H1 (cell line): ENCODE results near the gene ZNF292. TPM values are rescaled to one million over a fixed set of nuclear protein-coding genes. Genes with fewer than 3 reads are reported as not detected.
A peak's percentile ranks its signal among the peaks of the same experiment; 100 is the strongest.

ENCODE experiments used
- CTCF ChIA-PET: fragments of 300-600 bp; sonication (Branson Sonifier 250); formaldehyde crosslinking; loops from one replicate; lab custom pipeline; 2021; ENCODE audit not compliant: partially characterized antibody; lab: Charles Lee
- POLR2A ChIA-PET: fragments of 300-600 bp; sonication (Branson Sonifier 250); formaldehyde crosslinking; loops from one replicate; lab custom pipeline; 2021; ENCODE audit warnings: inconsistent platforms; ENCODE audit not compliant: partially characterized antibody; lab: Charles Lee
- DNase-seq, 2 experiments: peaks; one replicate each; pipeline versions ENCODE4 v3.0.0 to v3.0.0-alpha.2; 2010 to 2022; ENCODE audit warnings: low spot score in 2 of 2, low read depth in 1 of 2, mixed read lengths in 1 of 2
- FAIRE-seq: peaks from 2 replicates; lab custom pipeline; 2011; peaks lifted over from hg19 to GRCh38; lab: Jason Lieb, UNC
- H2AFZ ChIP-seq: 2 replicates; pipeline ENCODE4 v1.8.1; 2012; ENCODE audit warnings: low read length, inconsistent platforms
- H2AK5ac ChIP-seq: 2 replicates; pipeline ENCODE4 v1.6.1; 2013; ENCODE audit warnings: low read depth, low read length
- H2BK120ac ChIP-seq: replicated peaks from 2 replicates; pipeline ENCODE3; 2013; ENCODE audit warnings: low read depth, low read length, inconsistent platforms
- H2BK12ac ChIP-seq: 2 replicates; pipeline ENCODE4 v1.6.1; 2013; ENCODE audit warnings: low read depth, low read length
- H2BK15ac ChIP-seq: 2 replicates; pipeline ENCODE4 v1.6.1; 2013; ENCODE audit warnings: low read length
- H2BK20ac ChIP-seq: 2 replicates; pipeline ENCODE4 v1.6.1; 2013; ENCODE audit warnings: low read length
- H2BK5ac ChIP-seq: 2 replicates; pipeline ENCODE4 v1.6.1; 2013; ENCODE audit warnings: low read depth, low read length
- H3K14ac ChIP-seq: 2 replicates; pipeline ENCODE4 v1.6.1; 2013; ENCODE audit warnings: inconsistent platforms; ENCODE audit not compliant: insufficient read length
- H3K18ac ChIP-seq: 2 replicates; pipeline ENCODE4 v1.6.1; 2013; ENCODE audit warnings: low read length; ENCODE audit errors: extremely low read depth
- H3K23ac ChIP-seq: 2 replicates; pipeline ENCODE4 v1.6.1; 2013; ENCODE audit warnings: inconsistent platforms; ENCODE audit not compliant: insufficient read length
- H3K23me2 ChIP-seq: 2 replicates; pipeline ENCODE4 v1.6.1; 2013; ENCODE audit warnings: low read depth, low read length
- H3K27ac ChIP-seq: 2 replicates; pipeline ENCODE4 v1.6.1; 2011; ENCODE audit warnings: low read depth, low read length, inconsistent platforms
- H3K27me3 ChIP-seq, 4 experiments: replicated peaks in 1 of 4; 1 replicate in 1 of 4; 2 replicates in 3 of 4; pipeline versions ENCODE4 v1.6.1 to v1.8.1; 2011 to 2013; ENCODE audit warnings: low read length in 3 of 4, mild to moderate bottlenecking in 3 of 4, inconsistent platforms in 2 of 4, mixed read lengths in 2 of 4, moderate library complexity in 1 of 4; ENCODE audit not compliant: control insufficient read depth in 3 of 4, insufficient read depth in 3 of 4; ENCODE audit errors: extremely low read depth in 1 of 4
- H3K36me3 ChIP-seq, 4 experiments: 2 replicates each; pipeline versions ENCODE4 v1.6.1 to v1.8.1; 2011 to 2013; ENCODE audit warnings: mild to moderate bottlenecking in 4 of 4, low read length in 3 of 4, moderate library complexity in 2 of 4, control low read depth in 1 of 4, inconsistent platforms in 1 of 4; ENCODE audit not compliant: insufficient read depth in 4 of 4, control insufficient read depth in 2 of 4
- H3K4ac ChIP-seq: replicated peaks from 2 replicates; pipeline ENCODE3; 2013; ENCODE audit warnings: low read length, low read depth, mixed read lengths, inconsistent platforms; ENCODE audit not compliant: insufficient read length
- H3K4me1 ChIP-seq, 4 experiments: replicated peaks in 1 of 4; 1 replicate in 1 of 4; 2 replicates in 3 of 4; pipeline versions ENCODE4 v1.6.1 to v1.8.1; 2011 to 2013; ENCODE audit warnings: low read length in 3 of 4, inconsistent platforms in 2 of 4, mixed read lengths in 1 of 4; ENCODE audit not compliant: insufficient read depth in 4 of 4, control insufficient read depth in 3 of 4
- H3K4me2 ChIP-seq, 2 experiments: 2 replicates each; pipeline versions ENCODE4 v1.6.1 to v1.8.1; 2011 to 2013; ENCODE audit warnings: low read depth in 2 of 2, low read length in 2 of 2, control low read depth in 1 of 2, inconsistent platforms in 1 of 2, mild to moderate bottlenecking in 1 of 2; ENCODE audit not compliant: insufficient read depth in 1 of 2
- H3K4me3 ChIP-seq, 4 experiments: fragments of 200-600, 300-600 bp in 1 of 4; sonication (generic), shearing (Covaris generic), sonication (Bioruptor Twin) in 1 of 4; 2 replicates each; pipeline versions ENCODE4 v1.5.1 to v1.8.1; 2011 to 2016; ENCODE audit warnings: low read length in 4 of 4, low read depth in 3 of 4, control low read depth in 2 of 4, inconsistent platforms in 2 of 4, mild to moderate bottlenecking in 2 of 4, mixed read lengths in 1 of 4, moderate library complexity in 1 of 4; ENCODE audit not compliant: insufficient read depth in 2 of 4; ENCODE audit errors: extremely low read depth in 1 of 4
- H3K56ac ChIP-seq: replicated peaks from 2 replicates; pipeline ENCODE3; 2013; ENCODE audit warnings: low read depth, mild to moderate bottlenecking, mixed read lengths, low read length, inconsistent platforms; ENCODE audit not compliant: insufficient read length
- H3K79me1 ChIP-seq: 2 replicates; pipeline ENCODE4 v1.6.1; 2013; ENCODE audit warnings: low read depth, low read length, control low read depth
- H3K79me2 ChIP-seq, 2 experiments: 2 replicates each; pipeline versions ENCODE4 v1.6.1 to v1.8.1; 2012 to 2013; ENCODE audit warnings: low read length in 2 of 2, mild to moderate bottlenecking in 2 of 2, inconsistent platforms in 1 of 2; ENCODE audit not compliant: insufficient read depth in 2 of 2, control insufficient read depth in 1 of 2
- H3K9ac ChIP-seq, 4 experiments: replicated peaks in 1 of 4; 1 replicate in 1 of 4; 2 replicates in 3 of 4; pipeline versions ENCODE4 v1.6.1 to v1.8.1; 2011 to 2013; ENCODE audit warnings: low read depth in 3 of 4, low read length in 3 of 4, control low read depth in 2 of 4, mild to moderate bottlenecking in 2 of 4, moderate library complexity in 2 of 4, inconsistent platforms in 1 of 4; ENCODE audit errors: extremely low read depth in 1 of 4
- H3K9me3 ChIP-seq, 2 experiments: 2 replicates each; pipeline versions ENCODE4 v1.6.1 to v1.8.1; 2012 to 2013; ENCODE audit warnings: mild to moderate bottlenecking in 2 of 2, moderate library complexity in 2 of 2, control low read depth in 1 of 2, inconsistent platforms in 1 of 2, low read depth in 1 of 2, low read length in 1 of 2, mixed read lengths in 1 of 2; ENCODE audit not compliant: insufficient read depth in 2 of 2
- H4K20me1 ChIP-seq, 2 experiments: replicated peaks in 1 of 2; 2 replicates each; pipeline versions ENCODE3 to v1.8.1; 2011 to 2013; ENCODE audit warnings: inconsistent platforms in 2 of 2, low read length in 2 of 2, mild to moderate bottlenecking in 1 of 2; ENCODE audit not compliant: insufficient read depth in 2 of 2, control insufficient read depth in 1 of 2
- H4K5ac ChIP-seq: 2 replicates; pipeline ENCODE4 v1.6.1; 2013; ENCODE audit warnings: low read length, low read depth, mixed read lengths, inconsistent platforms; ENCODE audit not compliant: insufficient read length
- H4K8ac ChIP-seq: 2 replicates; pipeline ENCODE4 v1.8.0; 2013; ENCODE audit warnings: mild to moderate bottlenecking, moderate library complexity, low read length, inconsistent platforms; ENCODE audit not compliant: insufficient read depth; ENCODE audit errors: extremely low read depth
- H4K91ac ChIP-seq: replicated peaks from 2 replicates; pipeline ENCODE3; 2013; ENCODE audit warnings: low read length, mixed read lengths, inconsistent platforms; ENCODE audit not compliant: insufficient read length
- BCL11A ChIP-seq, 2 experiments: IDR thresholded peaks; one replicate each; pipeline ENCODE4 v1.6.1; 2011; ENCODE audit warnings: low read depth in 2 of 2, low read length in 2 of 2, mild to moderate bottlenecking in 2 of 2
- GABPA ChIP-seq: IDR thresholded peaks from 2 replicates; pipeline ENCODE4 v1.6.1; 2011; ENCODE audit warnings: mild to moderate bottlenecking, low read length, moderate library complexity, borderline replicate concordance; ENCODE audit not compliant: insufficient read depth
- GTF2F1 ChIP-seq: IDR thresholded peaks from 2 replicates; pipeline ENCODE4 v1.6.1; 2012; ENCODE audit warnings: low read depth, low read length, improper control_type of control experiment, borderline replicate concordance
- HDAC6 ChIP-seq: IDR thresholded peaks from one replicate; pipeline ENCODE4 v1.7.1; 2012; ENCODE audit warnings: low read depth, mild to moderate bottlenecking, inconsistent platforms, low read length, moderate library complexity
- JUN ChIP-seq: IDR thresholded peaks from 2 replicates; pipeline ENCODE4 v1.6.1; 2011; ENCODE audit warnings: low read depth, mild to moderate bottlenecking, improper control_type of control experiment, low read length
- RFX5 ChIP-seq: IDR thresholded peaks from 2 replicates; pipeline ENCODE4 v1.6.1; 2011; ENCODE audit warnings: low read depth, low read length, improper control_type of control experiment, borderline replicate concordance
- SIRT6 ChIP-seq: IDR thresholded peaks from one replicate; pipeline ENCODE4 v1.7.1; 2012; ENCODE audit warnings: low read length, inconsistent platforms
- SP2 ChIP-seq: IDR thresholded peaks from 2 replicates; pipeline ENCODE4 v1.6.1; 2012; ENCODE audit warnings: mild to moderate bottlenecking, low read length, inconsistent platforms
- SP4 ChIP-seq: IDR thresholded peaks from 2 replicates; pipeline ENCODE4 v1.6.1; 2012; ENCODE audit warnings: low read length, inconsistent platforms
- WGBS, 2 experiments: shearing (Covaris generic) in 1 of 2; methylation state at CpG; one replicate each; pipeline versions ENCODE4 v1.1.6 to v1.1.7; 2013 to 2015; ENCODE audit warnings: low lambda C conversion rate in 2 of 2, mixed read lengths in 2 of 2, inconsistent platforms in 1 of 2, low coverage in 1 of 2, missing lambda C conversion rate in 1 of 2; ENCODE audit not compliant: insufficient replicate concordance in 2 of 2, insufficient coverage in 1 of 2, insufficient read length in 1 of 2; ENCODE audit errors: extremely low coverage in 1 of 2, missing lambda C conversion rate in 1 of 2; 5-methylcytosine and 5-hydroxymethylcytosine counted together
- long read RNA-seq, 2 experiments: library from RNA in 1 of 2; library from capped mRNA in 1 of 2; stranded (forward); transcript quantifications; one replicate each; pipeline ENCODE4 v2.0.0, GENCODE V29; 2021; ENCODE audit warnings: inconsistent platforms in 1 of 2
- polyA minus RNA-seq, 3 experiments: library from RNA; depleted of rRNA, polyadenylated mRNA; stranded (reverse); fragments of >200 nt; gene quantifications; 1 replicate in 2 of 3; 2 replicates in 1 of 3; pipeline ENCODE4 v1.2.3, GENCODE V29; 2011
- polyA plus RNA-seq, 7 experiments: library from polyadenylated mRNA; depleted of rRNA in 3 of 7; stranded (reverse) in 5 of 7; unstranded in 2 of 7; fragments of >200 nt in 5 of 7; fragments of 200-250 nt in 2 of 7; gene quantifications; 1 replicate in 5 of 7; 2 replicates in 1 of 7; 4 replicates in 1 of 7; pipeline versions ENCODE4 v1.2.1 to v1.2.3, GENCODE V29; 2011 to 2013; ENCODE audit warnings: missing spikeins in 2 of 7, mixed read lengths in 2 of 7
- total RNA-seq: library from RNA; stranded (reverse); fragmentation: NEBNext Ultra II Directional; extraction: Animal tissue kit (Norgen Biotek cat#: 25700); gene quantifications from 2 replicates; pipeline ENCODE4 v1.2.1, GENCODE V29; 2021

The ZNF292 gene
- 38.0 and 44.2 TPM in 2 replicates for total RNA-seq
- 5.0 and 6.8 TPM in 2 replicates for polyA plus RNA-seq (2011; rRNA removed)
- polyA plus RNA-seq (2011; cell fraction: cytosol; rRNA removed), result 8.4 TPM
- 16.3 TPM for polyA plus RNA-seq (2011; cell fraction: nucleus; rRNA removed)
- 7.6 to 14.1 TPM (median 10.6 TPM) in 4 replicates for polyA plus RNA-seq (2012, experiment 1 of 2)
- 0.77 TPM for polyA plus RNA-seq (2012, experiment 2 of 2)
- 24.6 TPM for polyA plus RNA-seq (2013, experiment 1 of 2)
- 22.8 TPM for polyA plus RNA-seq (2013, experiment 2 of 2)
- 46.9 and 58.6 TPM in 2 replicates for polyA minus RNA-seq (2011; rRNA and poly(A)+ RNA removed)
- 26.4 TPM for polyA minus RNA-seq (2011; cell fraction: cytosol; rRNA and poly(A)+ RNA removed)
- 162 TPM for polyA minus RNA-seq (2011; cell fraction: nucleus; rRNA and poly(A)+ RNA removed)
- long read RNA-seq, experiment 1, partial matches to known transcripts, result 0 of 9 reads
- long read RNA-seq, experiment 1, other reads (novel, unspliced or antisense), result 9 of 9 reads
- long read RNA-seq, experiment 2, full-length matches to known transcripts, result 2 of 12 reads
- long read RNA-seq, experiment 2, partial matches to known transcripts, result 4 of 12 reads
- long read RNA-seq, experiment 2, other reads (novel, unspliced or antisense), result 6 of 12 reads

DNA sequence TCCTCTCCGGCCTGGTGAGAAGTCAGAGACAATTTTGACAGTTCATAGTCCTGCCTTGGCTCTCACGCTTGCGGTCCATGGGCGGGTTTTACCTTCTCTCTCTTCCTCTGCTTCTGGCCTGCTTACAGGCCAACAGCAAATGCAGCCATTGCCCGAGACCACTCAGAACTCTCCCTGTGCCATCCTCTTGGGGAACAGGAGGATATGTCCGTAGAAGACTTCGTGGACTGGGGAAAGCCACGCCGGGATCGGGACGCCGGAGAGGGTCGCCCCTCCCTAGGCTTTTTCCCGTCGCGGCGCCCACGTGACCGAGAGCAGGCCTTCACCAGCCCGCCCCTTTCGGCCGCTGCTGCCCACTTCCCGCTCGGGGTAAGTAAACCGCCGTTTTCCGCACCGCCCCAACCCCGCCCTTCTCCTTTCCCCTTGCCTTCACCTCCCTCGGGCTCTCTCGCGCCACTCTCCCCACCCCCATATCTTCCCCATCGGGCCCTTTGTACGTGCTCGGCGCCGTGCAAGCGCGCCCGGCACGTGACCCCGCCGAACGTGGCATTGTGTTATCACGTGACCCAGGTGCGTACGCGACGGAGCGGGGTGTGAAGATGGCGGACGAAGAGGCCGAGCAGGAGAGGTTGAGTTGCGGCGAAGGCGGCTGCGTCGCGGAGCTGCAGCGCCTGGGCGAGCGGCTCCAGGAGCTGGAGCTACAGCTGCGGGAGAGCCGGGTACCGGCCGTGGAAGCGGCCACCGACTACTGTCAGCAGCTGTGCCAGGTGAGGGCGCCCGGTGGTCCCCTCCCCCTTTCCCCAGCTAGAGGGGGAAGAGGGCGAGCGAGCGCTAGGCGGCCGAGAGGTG is at the start of gene ZNF292:
TSS of gene ZNF292 (plus strand) at position 573 of the 849 bp plus-strand sequence. CDS start at position 600, 27 bp downstream.
- peak; percentile 39 for FAIRE-seq
- Histone ChIP-seq H4K20me1 (peaks cover 1 to 3% of the 10 kb centered on the region in 2 experiments), H2BK120ac (peak within 1 kb of the TSS; percentile 85), H2BK12ac (peak within 1 kb of the TSS; percentile 99), H4K5ac (peak within 1 kb of the TSS; percentile 98), H3K56ac (peak within 1 kb of the TSS; percentile 80), H2BK5ac (peak within 1 kb of the TSS; percentile 98), H3K14ac (no peak within 1 kb of the TSS), H2AFZ (peak within 1 kb of the TSS; percentile 54), H2AK5ac (peak within 1 kb of the TSS; percentile 67; the same call in 1 of the 2 replicates), H3K23ac (no peak within 1 kb of the TSS), H3K18ac (peak within 1 kb of the TSS; percentile 94), H2BK20ac (peak within 1 kb of the TSS; percentile 51; the same call in 1 of the 2 replicates), H3K9me3 (no peaks in the 10 kb centered on the region), H3K79me1 (0 out of 2 replicates have a peak, but pooled peaks cover 4% of the 10 kb centered on the region), H3K27me3 (peaks cover 0 to 9% (median 4%) of the 10 kb centered on the region in 4 experiments; a peak in 3 of 7 replicates), H3K36me3 (peaks cover 0 to 11% (median 0%) of the 10 kb centered on the region in 4 experiments; a peak in 1 of 8 replicates), H3K4me2 (peak within 1 kb of the TSS; percentile 94 to 98), H3K4me1 (peaks cover 0 to 8% (median 3%) of the 10 kb centered on the region in 4 experiments; a peak in 4 of 7 replicates), H3K9ac (peak within 1 kb of the TSS; percentile 89 to 98 (median 95)), H3K23me2 (peaks cover 21% of the 10 kb centered on the region), H3K79me2 (peaks cover 35 to 47% of the 10 kb centered on the region in 2 experiments), H4K91ac (peak within 1 kb of the TSS; percentile 98), H3K4me3 (peak within 1 kb of the TSS; percentile 87 to 97 (median 95)), H2BK15ac (peak within 1 kb of the TSS; percentile 73), H3K4ac (peak within 1 kb of the TSS; percentile 97), H4K8ac (peak within 1 kb of the TSS; percentile 97), H3K27ac (peak within 1 kb of the TSS; percentile 97)
- ChIA-PET CTCF (no interaction called here), POLR2A (interaction anchor here (0.8 to 4.4 kb wide), 16 partner anchors 8 to 276 kb away, joined by 3 to 23 read pairs (median 4); no protein-coding TSS in a partner anchor)
- 1% methylated on average over 45 of the region's 75 CpGs; no CpG with 5 or more reads in 1 of the 2 experiments for WGBS, 2 experiments
- DNase-seq, result peak; percentile 94 to 96
- TF ChIP-seq HDAC6 (no peak), GTF2F1 (peak; percentile 89), GABPA (no peak), JUN (no peak), SP2 (no peak), SP4 (peak; percentile 97), SIRT6 (no peak), BCL11A (IDR thresholded peaks at IDR 0.05; ENCODE audit: low read depth in 2 of 2, low read length in 2 of 2) (no peak), RFX5 (no peak)
